H1 (cell line): ENCODE measurements around the gene JOSD1. TPM values are rescaled to one million over a fixed set of nuclear protein-coding genes. Genes with fewer than 3 reads are reported as not detected.

Experiments used
- CHD1 ChIP-seq: IDR thresholded peaks from 2 replicates; pipeline ENCODE4 v1.6.1; 2012; ENCODE audit warnings: low read depth, low read length, improper control_type of control experiment
- SIX5 ChIP-seq: IDR thresholded peaks from 2 replicates; pipeline ENCODE4 v1.6.1; 2011; ENCODE audit warnings: mild to moderate bottlenecking, low read depth, low read length
- polyA plus RNA-seq, 7 experiments: library from polyadenylated mRNA; depleted of rRNA in 3 of 7; stranded (reverse) in 5 of 7; unstranded in 2 of 7; fragments of >200 nt in 5 of 7; fragments of 200-250 nt in 2 of 7; gene quantifications; 1 replicate in 5 of 7; 2 replicates in 1 of 7; 4 replicates in 1 of 7; pipeline versions ENCODE4 v1.2.1 to v1.2.3, GENCODE V29; 2011 to 2013; ENCODE audit warnings: missing spikeins in 2 of 7, mixed read lengths in 2 of 7
- total RNA-seq: library from RNA; stranded (reverse); fragmentation: NEBNext Ultra II Directional; extraction: Animal tissue kit (Norgen Biotek cat#: 25700); gene quantifications from 2 replicates; pipeline ENCODE4 v1.2.1, GENCODE V29; 2021

The JOSD1 gene
- total and polyA plus RNA-seq, 2 of the 8 experiments (the other 6 are each of a cell fraction or from before 2014, with no cell fraction given): 18.4 to 20.2 TPM

DNA sequence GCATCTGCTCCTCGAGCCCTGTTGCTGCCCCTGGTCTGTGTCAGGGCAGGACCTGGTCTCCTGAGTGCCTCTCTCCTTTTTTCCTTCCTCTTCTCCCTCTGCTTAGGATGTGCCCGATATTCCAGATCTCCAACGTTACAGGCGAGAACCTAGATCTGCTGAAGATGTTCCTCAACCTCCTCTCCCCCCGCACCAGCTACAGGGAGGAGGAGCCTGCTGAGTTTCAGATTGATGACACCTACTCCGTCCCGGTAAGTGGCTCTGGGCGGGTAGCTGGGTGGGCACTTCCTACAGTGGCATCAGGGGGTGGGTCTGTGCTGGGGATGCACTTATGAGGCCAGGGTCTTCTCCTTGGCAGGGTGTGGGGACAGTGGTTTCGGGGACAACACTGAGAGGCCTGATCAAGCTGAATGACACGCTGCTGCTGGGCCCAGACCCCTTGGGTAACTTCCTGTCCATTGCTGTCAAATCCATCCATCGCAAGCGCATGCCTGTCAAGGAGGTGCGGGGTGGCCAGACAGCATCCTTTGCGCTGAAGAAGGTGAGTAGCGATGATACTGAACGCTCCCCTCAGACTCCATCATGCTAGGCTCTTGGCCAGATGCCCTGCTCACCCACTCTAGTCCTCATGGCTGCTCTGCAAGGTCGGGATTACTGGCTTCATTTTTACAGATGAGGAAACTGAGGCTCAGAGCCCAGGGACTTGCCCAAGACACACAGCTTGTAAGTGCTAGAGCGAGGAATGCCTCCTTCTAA lies 25.3 kb upstream of the JOSD1 start (continued):
- no peak for TF ChIP-seq CHD1
- TF ChIP-seq SIX5: no peak
- TF ChIP-seq, all 59 proteins: peak for 0
